Erythroblast (primary cell): ENCODE data around the gene TAGLN2.

Experiments used
- GATA1 ChIP-seq: IDR thresholded peaks from 2 replicates; pipeline ENCODE4 v1.6.1; 2011; ENCODE audit warnings: low read depth, mild to moderate bottlenecking, control low read depth, low read length, moderate library complexity
- POLR2A ChIP-seq: IDR thresholded peaks from 2 replicates; pipeline ENCODE4 v1.6.1; 2011; ENCODE audit warnings: mild to moderate bottlenecking, low read length

- TF ChIP-seq POLR2A: no peak
- TF ChIP-seq GATA1: no peak
Observed at GRCh38 chr1:159958719-159959380, 33.5 kb upstream of the TAGLN2 start.
